Mesenchymal stem cell (in vitro differentiated cells and primary cell): Measurements from ENCODE around the gene HIRA.

ENCODE experiments used
- DNase-seq: peaks from one replicate; pipeline ENCODE4 v3.0.0-alpha.2; 2013
- H2AFZ ChIP-seq: one replicate; pipeline ENCODE4 v1.6.1; 2013; ENCODE audit warnings: low read depth, mild to moderate bottlenecking, control low read depth, inconsistent platforms, low read length, moderate library complexity
- H2AK5ac ChIP-seq: 2 replicates; pipeline ENCODE4 v1.6.1; 2013; ENCODE audit warnings: low read length, moderate library complexity, mild to moderate bottlenecking, inconsistent platforms; ENCODE audit not compliant: severe bottlenecking
- H2BK120ac ChIP-seq: one replicate; pipeline ENCODE4 v1.6.1; 2013; ENCODE audit warnings: low read depth, mild to moderate bottlenecking, inconsistent platforms, low read length, moderate library complexity
- H2BK12ac ChIP-seq, 2 experiments: one replicate each; pipeline ENCODE4 v1.6.1; 2013; ENCODE audit warnings: inconsistent platforms in 2 of 2, low read length in 2 of 2, mild to moderate bottlenecking in 2 of 2, moderate library complexity in 2 of 2, control low read depth in 1 of 2
- H2BK15ac ChIP-seq: one replicate; pipeline ENCODE4 v1.6.1; 2013; ENCODE audit warnings: mild to moderate bottlenecking, low read depth, inconsistent platforms; ENCODE audit not compliant: poor library complexity, severe bottlenecking
- H2BK5ac ChIP-seq: 2 replicates; pipeline ENCODE4 v1.6.1; 2013; ENCODE audit warnings: low read depth, mild to moderate bottlenecking, low read length, control low read depth, inconsistent platforms; ENCODE audit not compliant: poor library complexity, severe bottlenecking
- H3K14ac ChIP-seq, 2 experiments: one replicate each; pipeline ENCODE4 v1.6.1; 2013; ENCODE audit warnings: inconsistent platforms in 2 of 2, low read length in 2 of 2, control low read depth in 1 of 2, mild to moderate bottlenecking in 1 of 2, moderate library complexity in 1 of 2
- H3K18ac ChIP-seq, 2 experiments: one replicate each; pipeline ENCODE4 v1.6.1; 2013; ENCODE audit warnings: inconsistent platforms in 2 of 2, low read length in 2 of 2, control low read depth in 1 of 2, low read depth in 1 of 2, mild to moderate bottlenecking in 1 of 2
- H3K23ac ChIP-seq, 2 experiments: one replicate each; pipeline ENCODE4 v1.6.1; 2013; ENCODE audit warnings: inconsistent platforms in 2 of 2, low read length in 2 of 2, mild to moderate bottlenecking in 2 of 2, moderate library complexity in 2 of 2, control low read depth in 1 of 2
- H3K27ac ChIP-seq: 2 replicates; pipeline ENCODE4 v1.5.1; 2013; ENCODE audit warnings: mild to moderate bottlenecking, moderate library complexity, low read length, control low read depth, inconsistent platforms; ENCODE audit not compliant: poor library complexity, severe bottlenecking
- H3K27me3 ChIP-seq, 2 experiments: 2 replicates each; pipeline versions ENCODE4 v1.6.1 to v1.7.0; 2013; ENCODE audit warnings: low read length in 2 of 2, mild to moderate bottlenecking in 2 of 2, moderate library complexity in 2 of 2, control low read depth in 1 of 2, inconsistent platforms in 1 of 2; ENCODE audit not compliant: control insufficient read depth in 1 of 2, insufficient read depth in 1 of 2
- H3K36me3 ChIP-seq, 2 experiments: 2 replicates each; pipeline versions ENCODE4 v1.6.1 to v1.7.0; 2013; ENCODE audit warnings: low read length in 2 of 2, control low read depth in 1 of 2, inconsistent platforms in 1 of 2, low read depth in 1 of 2, mild to moderate bottlenecking in 1 of 2; ENCODE audit not compliant: insufficient read depth in 2 of 2, control insufficient read depth in 1 of 2
- H3K4ac ChIP-seq, 2 experiments: one replicate each; pipeline ENCODE4 v1.6.1; 2013; ENCODE audit warnings: inconsistent platforms in 2 of 2, low read length in 2 of 2, mild to moderate bottlenecking in 2 of 2, moderate library complexity in 2 of 2, control low read depth in 1 of 2, low read depth in 1 of 2
- H3K4me1 ChIP-seq: 2 replicates; pipeline ENCODE4 v1.6.1; 2013; ENCODE audit warnings: low read depth, low read length, control low read depth; ENCODE audit not compliant: control insufficient read depth, insufficient read depth
- H3K4me2 ChIP-seq: 2 replicates; pipeline ENCODE4 v1.6.1; 2013; ENCODE audit warnings: low read length, mild to moderate bottlenecking, inconsistent platforms; ENCODE audit not compliant: poor library complexity, severe bottlenecking
- H3K4me3 ChIP-seq, 2 experiments: 2 replicates each; pipeline versions ENCODE4 v1.5.1 to v1.7.0; 2013; ENCODE audit warnings: low read length in 2 of 2, mild to moderate bottlenecking in 2 of 2, control low read depth in 1 of 2, low read depth in 1 of 2; ENCODE audit not compliant: insufficient read depth in 1 of 2
- H3K79me1 ChIP-seq: replicated peaks from 2 replicates; pipeline ENCODE4 v1.6.1; 2013; ENCODE audit warnings: mild to moderate bottlenecking, control low read depth, low read length, inconsistent platforms; ENCODE audit not compliant: poor library complexity, severe bottlenecking
- H3K9ac ChIP-seq: 2 replicates; pipeline ENCODE4 v1.7.0; 2013; ENCODE audit warnings: mild to moderate bottlenecking, low read length, moderate library complexity
- H3K9me3 ChIP-seq: 2 replicates; pipeline ENCODE4 v1.7.0; 2013; ENCODE audit warnings: mild to moderate bottlenecking, low read length; ENCODE audit not compliant: control insufficient read depth
- H4K8ac ChIP-seq: one replicate; pipeline ENCODE4 v1.6.1; 2013; ENCODE audit warnings: inconsistent platforms, mild to moderate bottlenecking, low read length, moderate library complexity
- H4K91ac ChIP-seq: one replicate; pipeline ENCODE4 v1.6.1; 2013; ENCODE audit warnings: mild to moderate bottlenecking, low read length, inconsistent platforms
- WGBS: methylation state at CpG from one replicate; pipeline ENCODE4 v1.1.7; 2013; ENCODE audit warnings: mixed read lengths; 5-methylcytosine and 5-hydroxymethylcytosine counted together

Gene HIRA

GRCh38 chr22:19401483-19401882 lies 30.1 kb downstream of the HIRA start:
- Histone ChIP-seq H3K27me3 (no peaks in the 10 kb centered on the region), H3K4me1 (no peaks in the 10 kb centered on the region), H3K79me1 (peaks cover 23% of the 10 kb centered on the region), H2AK5ac (no peak overlapping the region), H2AFZ (peak overlapping the region; percentile 1), H3K9ac (no peak overlapping the region), H4K91ac (no peak overlapping the region), H3K4me2 (no peak overlapping the region), H3K4me3 (no peak overlapping the region), H2BK5ac (no peak overlapping the region), H3K36me3 (peaks cover 44 to 79% of the 10 kb centered on the region in 2 experiments), H3K9me3 (no peaks in the 10 kb centered on the region), H3K4ac (no peak overlapping the region), H2BK15ac (no peak overlapping the region), H4K8ac (no peak overlapping the region), H2BK120ac (no peak overlapping the region), H2BK12ac (no peak overlapping the region), H3K18ac (no peak overlapping the region), H3K23ac (no peak overlapping the region), H3K27ac (no peak overlapping the region), H3K14ac (no peak overlapping the region)
- WGBS = 98% methylated on average over 4 of the region's 4 CpGs
- DNase-seq = no peak

GRCh38 chr22:19400881-19401280 lies 30.7 kb downstream of the HIRA start:
- H3K14ac ChIP-seq = no peak overlapping the region
- no peak overlapping the region for H3K23ac ChIP-seq
- H3K9ac ChIP-seq = no peak overlapping the region
- no peak overlapping the region for H2BK15ac ChIP-seq
- no peak overlapping the region for H2BK12ac ChIP-seq
- 98% methylated on average over 6 of the region's 6 CpGs for WGBS
- no peaks in the 10 kb centered on the region for H3K9me3 ChIP-seq
- H3K4me3 ChIP-seq = no peak overlapping the region
- no peak overlapping the region for H4K8ac ChIP-seq
- H4K91ac ChIP-seq = no peak overlapping the region
- H3K27me3 ChIP-seq = no peaks in the 10 kb centered on the region
- DNase-seq = no peak
- H2AFZ ChIP-seq = no peak overlapping the region
- no peak overlapping the region for H2BK120ac ChIP-seq
- H3K79me1 ChIP-seq = peaks cover 20% of the 10 kb centered on the region
- no peak overlapping the region for H3K18ac ChIP-seq
- no peak overlapping the region for H2AK5ac ChIP-seq
- no peak overlapping the region for H2BK5ac ChIP-seq
- no peaks in the 10 kb centered on the region for H3K4me1 ChIP-seq
- H3K27ac ChIP-seq = no peak overlapping the region
- H3K4me2 ChIP-seq = no peak overlapping the region
- no peak overlapping the region for H3K4ac ChIP-seq
- H3K36me3 ChIP-seq = peaks cover 47 to 78% of the 10 kb centered on the region in 2 experiments

GRCh38 chr22:19398652-19399051 lies 32.9 kb downstream of the HIRA start:
- Histone ChIP-seq H2AK5ac (no peak overlapping the region), H2BK5ac (no peak overlapping the region), H3K4ac (no peak overlapping the region), H2BK15ac (no peak overlapping the region), H3K9ac (no peak overlapping the region), H3K79me1 (peaks cover 17% of the 10 kb centered on the region), H3K9me3 (no peaks in the 10 kb centered on the region), H2AFZ (no peak overlapping the region), H3K36me3 (peaks cover 58 to 81% of the 10 kb centered on the region in 2 experiments), H3K18ac (no peak overlapping the region), H2BK120ac (no peak overlapping the region), H3K4me3 (no peak overlapping the region), H3K4me1 (no peaks in the 10 kb centered on the region), H4K8ac (no peak overlapping the region), H4K91ac (no peak overlapping the region), H3K27me3 (no peaks in the 10 kb centered on the region), H2BK12ac (no peak overlapping the region), H3K27ac (no peak overlapping the region), H3K14ac (no peak overlapping the region), H3K23ac (no peak overlapping the region), H3K4me2 (no peak overlapping the region)
- 100% methylated on average over 2 of the region's 2 CpGs for WGBS
- DNase-seq = no peak

- no peak overlapping the region for H4K91ac ChIP-seq
- H2AFZ ChIP-seq = no peak overlapping the region
- H3K9ac ChIP-seq = no peak overlapping the region
- no peak overlapping the region for H3K4me2 ChIP-seq
- no peak overlapping the region for H2BK5ac ChIP-seq
- H3K4ac ChIP-seq = no peak overlapping the region
- DNase-seq = no peak
- no peak overlapping the region for H2BK12ac ChIP-seq
- H3K4me1 ChIP-seq = no peaks in the 10 kb centered on the region
- H3K14ac ChIP-seq = no peak overlapping the region
- 94% methylated on average over 6 of the region's 6 CpGs for WGBS
- H2BK15ac ChIP-seq = no peak overlapping the region
- no peak overlapping the region for H3K4me3 ChIP-seq
- H3K27me3 ChIP-seq = no peaks in the 10 kb centered on the region
- peaks cover 59 to 84% of the 10 kb centered on the region in 2 experiments for H3K36me3 ChIP-seq
- H2AK5ac ChIP-seq = no peak overlapping the region
- no peak overlapping the region for H3K18ac ChIP-seq
- H3K23ac ChIP-seq = no peak overlapping the region
- peaks cover 17% of the 10 kb centered on the region for H3K79me1 ChIP-seq
- H3K9me3 ChIP-seq = no peaks in the 10 kb centered on the region
- H4K8ac ChIP-seq = no peak overlapping the region
- no peak overlapping the region for H2BK120ac ChIP-seq
- no peak overlapping the region for H3K27ac ChIP-seq
Observed at GRCh38 chr22:19398206-19398605, 33.3 kb downstream of the HIRA start.
